LNCaP clone FGC (cell line): Measurements from ENCODE around the gene PALLD.

Source experiments
- DNase-seq: peaks from one replicate; pipeline ENCODE4 v3.0.0-alpha.2; 2011; ENCODE audit warnings: low read depth
- H3K4me3 ChIP-seq: 2 replicates; pipeline ENCODE4 v1.5.1; 2011; ENCODE audit warnings: mild to moderate bottlenecking, low read depth, low read length, control low read depth
- TF ChIP-seq, protein P1 (sequence below): IDR thresholded peaks from 2 replicates; pipeline ENCODE4 v1.5.1; 2012; ENCODE audit warnings: mild to moderate bottlenecking; ENCODE audit not compliant: control insufficient read depth, insufficient read depth; ENCODE audit errors: extremely low read depth

The PALLD gene

DNA sequence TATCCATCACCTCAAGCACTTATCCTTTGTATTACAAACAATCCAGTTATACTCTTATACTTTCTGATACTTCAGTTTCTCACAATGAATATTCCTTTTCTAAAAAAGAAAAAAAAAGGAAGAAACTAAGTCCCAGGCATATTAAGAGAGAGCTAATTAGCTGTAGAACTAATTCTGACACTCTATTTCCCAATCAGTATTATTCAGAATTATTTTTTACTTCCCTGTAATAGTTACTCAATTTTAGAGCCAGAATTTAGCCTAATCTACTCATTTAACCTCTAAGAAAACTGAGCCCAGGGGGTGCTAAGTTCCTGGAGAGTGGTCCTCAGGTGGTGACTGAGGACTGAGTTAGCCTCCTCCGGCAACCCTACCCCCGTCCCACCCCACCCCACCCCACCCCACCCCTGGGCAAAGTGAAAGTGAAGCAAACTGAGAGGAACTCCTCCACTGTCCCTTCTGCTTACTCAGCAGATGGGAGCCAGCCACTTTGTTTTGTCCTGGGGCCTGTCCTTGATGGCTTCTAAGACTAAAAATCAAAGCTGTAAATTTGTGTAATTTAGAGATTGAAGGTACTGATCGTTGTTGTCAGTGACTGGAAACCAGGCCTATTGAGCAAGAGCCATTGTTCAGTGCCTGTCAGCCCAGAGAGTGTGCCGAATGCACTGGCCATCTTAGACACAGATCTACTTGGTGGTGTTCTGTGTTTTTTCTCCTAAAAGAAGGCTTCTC is 351.1 kb downstream of the PALLD start:
- TF ChIP-seq, protein P1, sequence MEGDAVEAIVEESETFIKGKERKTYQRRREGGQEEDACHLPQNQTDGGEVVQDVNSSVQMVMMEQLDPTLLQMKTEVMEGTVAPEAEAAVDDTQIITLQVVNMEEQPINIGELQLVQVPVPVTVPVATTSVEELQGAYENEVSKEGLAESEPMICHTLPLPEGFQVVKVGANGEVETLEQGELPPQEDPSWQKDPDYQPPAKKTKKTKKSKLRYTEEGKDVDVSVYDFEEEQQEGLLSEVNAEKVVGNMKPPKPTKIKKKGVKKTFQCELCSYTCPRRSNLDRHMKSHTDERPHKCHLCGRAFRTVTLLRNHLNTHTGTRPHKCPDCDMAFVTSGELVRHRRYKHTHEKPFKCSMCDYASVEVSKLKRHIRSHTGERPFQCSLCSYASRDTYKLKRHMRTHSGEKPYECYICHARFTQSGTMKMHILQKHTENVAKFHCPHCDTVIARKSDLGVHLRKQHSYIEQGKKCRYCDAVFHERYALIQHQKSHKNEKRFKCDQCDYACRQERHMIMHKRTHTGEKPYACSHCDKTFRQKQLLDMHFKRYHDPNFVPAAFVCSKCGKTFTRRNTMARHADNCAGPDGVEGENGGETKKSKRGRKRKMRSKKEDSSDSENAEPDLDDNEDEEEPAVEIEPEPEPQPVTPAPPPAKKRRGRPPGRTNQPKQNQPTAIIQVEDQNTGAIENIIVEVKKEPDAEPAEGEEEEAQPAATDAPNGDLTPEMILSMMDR: no peak
- no peak overlapping the region for H3K4me3 ChIP-seq
- no peak for DNase-seq

DNA sequence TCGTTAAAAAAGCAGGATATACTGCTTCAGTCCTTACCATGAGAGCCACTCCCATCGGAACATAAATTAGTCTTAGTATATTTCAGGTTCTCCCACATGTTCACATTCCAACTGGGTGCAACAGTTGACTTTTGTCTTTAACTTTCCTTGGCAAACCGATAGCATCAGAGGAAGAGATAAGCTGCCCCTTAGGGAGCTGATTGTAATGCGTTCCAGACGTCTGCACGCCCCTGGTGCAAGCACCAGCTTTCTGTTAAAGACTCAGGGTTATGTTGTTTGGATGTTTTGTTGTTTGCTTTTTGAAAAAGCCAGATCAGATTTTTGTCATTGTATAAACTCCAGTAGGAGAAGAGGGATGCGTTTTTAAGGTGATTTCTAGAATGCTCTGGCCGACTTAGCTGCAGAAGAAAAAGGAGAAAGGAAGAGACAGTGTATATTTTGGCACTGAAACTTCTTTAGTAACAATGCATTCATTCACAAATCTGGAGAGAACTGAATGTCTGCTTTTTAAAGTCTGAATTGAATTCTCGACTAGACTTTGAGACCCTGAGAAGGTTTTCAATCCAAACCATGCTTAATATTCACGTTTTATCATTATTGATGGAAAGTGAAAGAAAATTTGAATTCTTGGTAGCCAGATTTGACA is 352.3 kb downstream of the PALLD start:
- H3K4me3 ChIP-seq: no peak overlapping the region
- DNase-seq: no peak

DNA sequence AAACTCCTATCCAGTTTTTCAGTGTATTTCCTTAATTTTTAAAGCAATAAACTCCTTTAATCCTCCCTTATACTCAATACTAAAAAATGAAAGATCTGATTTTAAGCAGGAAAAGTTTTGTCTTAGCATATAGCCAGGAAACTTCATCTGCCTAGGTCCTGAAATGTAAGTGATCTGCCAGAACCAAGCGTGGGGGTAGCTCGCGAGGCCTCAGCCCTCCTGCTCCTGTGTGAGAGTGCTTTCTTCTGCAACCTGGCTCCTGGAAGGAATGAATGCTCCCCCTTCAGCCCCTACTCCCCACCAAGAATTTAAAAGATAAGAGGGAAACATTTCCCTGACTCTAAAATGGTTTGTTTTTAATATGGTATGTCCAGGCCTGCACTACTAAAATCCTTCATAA is 353.1 kb downstream of the PALLD start:
- DNase-seq: no peak
- H3K4me3 ChIP-seq: no peak overlapping the region
- TF ChIP-seq, protein P1: no peak

More for the DNA sequence above, 352.3 kb downstream of the PALLD start:
- TF ChIP-seq, protein P1: no peak

DNA sequence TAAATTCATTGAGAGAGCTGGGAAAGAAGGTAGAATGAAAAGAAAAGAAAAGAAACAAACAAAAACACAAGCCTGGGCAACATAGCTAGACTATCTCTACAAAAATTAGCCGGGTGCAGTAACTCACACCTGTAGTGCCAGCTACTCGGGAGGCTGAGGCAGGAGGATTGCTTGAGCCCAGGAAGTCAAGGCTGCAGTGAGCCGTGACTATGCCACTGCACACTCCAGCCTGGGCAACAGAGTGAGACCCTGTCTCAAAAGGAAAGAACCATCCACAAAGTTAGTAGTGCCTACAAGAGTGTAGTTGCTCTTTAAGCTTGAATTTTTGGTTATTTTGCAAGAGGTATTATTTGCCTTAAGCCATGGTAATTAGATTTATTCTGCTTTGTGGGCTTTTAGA is 355.5 kb downstream of the PALLD start:
- TF ChIP-seq, protein P1: no peak
- H3K4me3 ChIP-seq: no peak overlapping the region
- no peak for DNase-seq

DNA sequence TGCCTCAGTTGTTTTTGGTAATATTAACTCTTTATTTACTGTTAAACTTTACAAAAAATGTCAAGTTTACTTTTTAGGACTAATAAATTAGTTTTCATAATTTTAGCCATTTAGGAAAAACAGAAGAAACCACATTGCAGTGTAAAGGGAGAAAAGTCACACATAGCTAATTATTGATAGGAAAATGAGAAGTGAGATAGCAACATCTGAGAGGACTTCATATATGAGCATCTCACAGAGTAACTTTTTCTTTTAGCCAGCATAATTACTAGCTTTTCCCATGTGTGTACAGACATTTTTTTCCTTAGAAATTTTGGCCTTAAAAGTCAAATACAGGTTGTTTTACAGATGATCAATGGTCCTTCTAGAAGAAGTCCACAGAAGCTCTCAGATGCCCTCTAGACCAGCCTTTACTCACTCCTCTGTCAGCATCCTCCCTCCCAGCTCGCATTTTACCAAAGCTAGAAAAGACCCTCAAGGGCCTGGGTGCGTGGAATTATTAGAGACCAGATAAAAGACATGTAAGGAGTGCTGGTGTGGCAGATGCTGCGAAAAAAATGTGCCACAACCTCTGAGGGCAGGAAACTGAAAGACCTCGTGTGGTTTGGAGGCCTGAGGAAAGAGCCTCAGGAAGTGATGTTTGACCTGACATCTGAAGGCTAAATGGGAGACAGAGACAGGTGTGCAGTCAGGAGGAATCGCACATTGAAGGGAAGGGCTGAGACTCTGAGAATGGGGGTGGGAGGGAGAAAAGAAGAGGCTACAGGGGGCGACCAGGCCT is 356.3 kb downstream of the PALLD start:
- TF ChIP-seq, protein P1: no peak
- DNase-seq: no peak
- H3K4me3 ChIP-seq: no peak overlapping the region

DNA sequence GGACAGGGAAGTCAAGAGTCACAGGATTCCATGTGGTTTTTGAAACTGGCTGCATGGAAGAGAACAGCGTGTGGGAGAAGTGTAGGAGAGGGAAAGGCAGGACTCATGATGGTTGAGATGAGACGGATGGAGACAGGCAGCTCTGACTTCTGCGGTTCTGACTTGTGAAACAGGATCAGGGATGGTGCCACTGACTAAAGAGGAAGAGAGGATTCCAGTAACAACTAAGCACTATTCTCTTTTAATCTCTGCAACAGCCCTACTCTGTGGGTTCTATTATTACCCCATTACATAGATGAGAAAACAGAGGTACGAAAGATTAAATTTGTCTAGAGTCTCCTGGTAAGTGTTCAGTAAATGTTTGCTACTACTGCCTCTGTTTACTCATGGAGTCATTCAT is 356.9 kb downstream of the PALLD start:
- TF ChIP-seq, protein P1: no peak
- DNase-seq: no peak
- H3K4me3 ChIP-seq: no peak overlapping the region
